Gastrocnemius medialis (tissue), 4 donors: ENCODE data around the gene SETD4. TPM values are rescaled to one million over a fixed set of nuclear protein-coding genes. Genes with fewer than 3 reads are reported as not detected.

ENCODE experiments used
- ATAC-seq, 2 donors: fragments of 150-250 bp; one replicate each; pipeline ENCODE4 v1.9.1; 2016
- DNase-seq, 2 donors: peaks; one replicate each; pipeline ENCODE4 v3.0.0-alpha.2; 2019
- H3K27ac ChIP-seq, 4 donors: fragments of 200-600 bp; sonication (generic); 1 replicate in 1 of 4; 2 replicates in 3 of 4; pipeline ENCODE4 v1.5.1; 2016 to 2018; ENCODE audit warnings: mild to moderate bottlenecking in 2 of 4, moderate library complexity in 1 of 4
- H3K27me3 ChIP-seq, 3 donors: fragments of 200-600 bp; sonication (generic) in 2 of 3; 1 replicate in 1 of 3; 2 replicates in 2 of 3; pipeline versions ENCODE4 v1.5.1 to v1.6.0; 2016 to 2019; ENCODE audit warnings: mild to moderate bottlenecking in 1 of 3, moderate library complexity in 1 of 3
- H3K36me3 ChIP-seq, 2 donors: fragments of 200-600 bp; sonication (generic) in 1 of 2; one replicate each; pipeline ENCODE4 v1.5.1; 2017 to 2018
- H3K4me1 ChIP-seq, 2 donors: fragments of 200-600 bp; sonication (generic) in 1 of 2; one replicate each; pipeline ENCODE4 v1.5.1; 2016 to 2017; ENCODE audit warnings: mild to moderate bottlenecking in 2 of 2
- H3K4me3 ChIP-seq, 4 donors: fragments of 200-600 bp; sonication (generic) in 3 of 4; 1 replicate in 1 of 4; 2 replicates in 3 of 4; pipeline ENCODE4 v1.5.1; 2016 to 2019; ENCODE audit warnings: mild to moderate bottlenecking in 2 of 4
- H3K9me3 ChIP-seq, 3 donors: fragments of 200-600 bp; sonication (generic) in 2 of 3; 1 replicate in 1 of 3; 2 replicates in 2 of 3; pipeline ENCODE4 v1.5.1; 2016 to 2019
- POLR2A ChIP-seq, 2 donors: fragments of 450-650 bp; IDR thresholded peaks; one replicate each; pipeline ENCODE4 v1.6.1; 2017; ENCODE audit warnings: antibody characterized with exemption in 2 of 2, mild to moderate bottlenecking in 2 of 2, moderate library complexity in 2 of 2
- in situ Hi-C, 4 donors: fragments of 200-750 bp; cut with MboI; loops; one replicate each; pipeline versions ENCODE4 v1.15.0 to v1.8.0; 2017; ENCODE audit warnings: low sequenced_read_pairs in 4 of 4
- intact Hi-C: fragments of 100-400 bp; cut with DNase I; formaldehyde crosslinking; loops from one replicate; pipeline ENCODE4 v1.15.1; 2023; ENCODE audit warnings: low total_unique reads
- total RNA-seq, 4 donors: library from RNA; depleted of rRNA; stranded (reverse); fragments of >200 nt; gene quantifications; one replicate each; pipeline versions ENCODE4 v1.1.0 to v1.2.3, GENCODE V29; 2016
- TF ChIP-seq, protein P1 (sequence below), 5 experiments: fragments of 450-650 bp in 3 of 5; fragments of 200-600 bp in 2 of 5; sonication (generic) in 2 of 5; IDR thresholded peaks in 4 of 5; conservative IDR thresholded peaks in 1 of 5; 1 replicate in 4 of 5; 2 replicates in 1 of 5; pipeline ENCODE4 v1.5.1; 2016 to 2019; ENCODE audit warnings: antibody characterized with exemption in 5 of 5, mild to moderate bottlenecking in 3 of 5, moderate library complexity in 3 of 5

The SETD4 gene
- total RNA-seq, 4 donors from 2014 or later, result 5.9 to 21.7 (median 16.7) TPM

- H3K27ac ChIP-seq, result no peak overlapping the region
- no peaks in the 10 kb centered on the region for H3K4me1 ChIP-seq
- in situ Hi-C loops, result no loop called here
- intact Hi-C loops, result no loop called here
- TF ChIP-seq, protein P1, sequence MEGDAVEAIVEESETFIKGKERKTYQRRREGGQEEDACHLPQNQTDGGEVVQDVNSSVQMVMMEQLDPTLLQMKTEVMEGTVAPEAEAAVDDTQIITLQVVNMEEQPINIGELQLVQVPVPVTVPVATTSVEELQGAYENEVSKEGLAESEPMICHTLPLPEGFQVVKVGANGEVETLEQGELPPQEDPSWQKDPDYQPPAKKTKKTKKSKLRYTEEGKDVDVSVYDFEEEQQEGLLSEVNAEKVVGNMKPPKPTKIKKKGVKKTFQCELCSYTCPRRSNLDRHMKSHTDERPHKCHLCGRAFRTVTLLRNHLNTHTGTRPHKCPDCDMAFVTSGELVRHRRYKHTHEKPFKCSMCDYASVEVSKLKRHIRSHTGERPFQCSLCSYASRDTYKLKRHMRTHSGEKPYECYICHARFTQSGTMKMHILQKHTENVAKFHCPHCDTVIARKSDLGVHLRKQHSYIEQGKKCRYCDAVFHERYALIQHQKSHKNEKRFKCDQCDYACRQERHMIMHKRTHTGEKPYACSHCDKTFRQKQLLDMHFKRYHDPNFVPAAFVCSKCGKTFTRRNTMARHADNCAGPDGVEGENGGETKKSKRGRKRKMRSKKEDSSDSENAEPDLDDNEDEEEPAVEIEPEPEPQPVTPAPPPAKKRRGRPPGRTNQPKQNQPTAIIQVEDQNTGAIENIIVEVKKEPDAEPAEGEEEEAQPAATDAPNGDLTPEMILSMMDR (IDR thresholded peaks at IDR 0.05 in 4 of 5, conservative IDR thresholded peaks at IDR 0.05 in 1 of 5), result no peak
- TF ChIP-seq POLR2A (IDR thresholded peaks at IDR 0.05), result no peak
- no peak for ATAC-seq
- H3K27me3 ChIP-seq, result no peaks in the 10 kb centered on the region
- no peaks in the 10 kb centered on the region for H3K36me3 ChIP-seq
- no peaks in the 10 kb centered on the region for H3K9me3 ChIP-seq
- peak in 1 of 2 donors; percentile 41 for DNase-seq
- H3K4me3 ChIP-seq, result no peak overlapping the region
These were observed 55.3 kb downstream of the SETD4 start for GRCh38 chr21:36005018-36005417.

DNA sequence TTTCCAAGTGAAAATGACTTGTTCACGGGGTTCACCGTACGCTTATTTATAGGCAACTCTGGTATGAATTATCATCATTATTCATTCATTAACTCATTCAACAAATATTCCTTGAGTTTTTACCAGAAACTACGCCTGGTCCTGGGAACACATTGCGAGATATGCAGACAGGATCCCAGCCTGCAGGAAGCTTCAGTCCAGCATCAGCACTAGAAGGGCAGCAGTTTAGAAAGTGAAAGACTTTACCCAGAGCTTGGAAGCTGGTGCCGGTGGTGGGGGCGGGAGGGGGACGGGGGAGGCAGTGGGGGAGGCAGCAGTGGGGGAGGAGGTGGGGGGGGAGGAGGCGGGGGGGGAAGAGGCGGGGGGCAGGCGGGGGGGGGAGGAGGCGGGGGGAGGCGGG is 55.9 kb downstream of the SETD4 start:
- Histone ChIP-seq H3K36me3 (no peaks in the 10 kb centered on the region), H3K27me3 (no peaks in the 10 kb centered on the region), H3K4me3 (no peak overlapping the region), H3K9me3 (no peaks in the 10 kb centered on the region), H3K27ac (no peak overlapping the region), H3K4me1 (no peaks in the 10 kb centered on the region)
- DNase-seq (no peak), ATAC-seq (no peak)
- in situ Hi-C loops (no loop called here), intact Hi-C loops (no loop called here)
- TF ChIP-seq, protein P1 (IDR thresholded peaks at IDR 0.05 in 4 of 5, conservative IDR thresholded peaks at IDR 0.05 in 1 of 5), result no peak
- no peak for TF ChIP-seq POLR2A (IDR thresholded peaks at IDR 0.05)

- Histone ChIP-seq H3K27ac (no peak overlapping the region), H3K36me3 (no peaks in the 10 kb centered on the region), H3K9me3 (no peaks in the 10 kb centered on the region), H3K27me3 (no peaks in the 10 kb centered on the region), H3K4me1 (no peaks in the 10 kb centered on the region), H3K4me3 (no peak overlapping the region)
- intact Hi-C loops (no loop called here), in situ Hi-C loops (no loop called here)
- DNase-seq, result no peak
- TF ChIP-seq, protein P1 (IDR thresholded peaks at IDR 0.05 in 4 of 5, conservative IDR thresholded peaks at IDR 0.05 in 1 of 5), result no peak
- no peak for TF ChIP-seq POLR2A (IDR thresholded peaks at IDR 0.05)
- no peak for ATAC-seq
These were observed 56.5 kb downstream of the SETD4 start for GRCh38 chr21:36003776-36004175.

DNA sequence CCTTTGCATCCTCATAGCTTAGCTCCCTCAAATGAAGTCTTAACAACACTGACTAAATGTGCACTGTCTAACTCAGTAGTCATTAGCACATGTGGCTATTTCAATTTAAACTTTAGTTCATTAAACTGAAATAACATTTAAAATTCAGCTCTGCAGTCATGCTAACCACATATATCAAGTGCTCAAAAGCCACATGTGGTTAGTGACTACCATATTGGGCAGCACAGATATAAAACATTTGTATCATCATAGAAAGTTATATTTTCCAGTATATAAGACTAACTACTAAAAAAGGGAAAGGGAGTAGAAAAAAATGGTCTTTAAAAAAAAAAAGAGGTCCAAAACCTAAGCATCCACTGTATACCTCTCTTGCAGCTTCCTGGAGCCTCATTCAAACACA is 64.1 kb downstream of the SETD4 start:
- no peak for ATAC-seq
- intact Hi-C loops (no loop called here), in situ Hi-C loops (no loop called here)

More for the DNA sequence above, 64.1 kb downstream of the SETD4 start:
- TF ChIP-seq, protein P1 (IDR thresholded peaks at IDR 0.05 in 4 of 5, conservative IDR thresholded peaks at IDR 0.05 in 1 of 5), result no peak
- no peak for TF ChIP-seq POLR2A (IDR thresholded peaks at IDR 0.05)
- Histone ChIP-seq H3K4me1 (no peaks in the 10 kb centered on the region), H3K4me3 (no peak overlapping the region), H3K27me3 (no peaks in the 10 kb centered on the region), H3K36me3 (no peaks in the 10 kb centered on the region), H3K9me3 (no peaks in the 10 kb centered on the region), H3K27ac (no peak overlapping the region)
- no peak for DNase-seq
